CD14-positive monocyte (primary cell): ENCODE measurements around the gene SYNDIG1L. TPM values are rescaled to one million over a fixed set of nuclear protein-coding genes. Genes with fewer than 3 reads are reported as not detected.

Source experiments
- DNase-seq, 3 donors: peaks; one replicate each; pipeline ENCODE4 v3.0.0-alpha.2; 2011 to 2022
- H2AFZ ChIP-seq: 2 replicates; pipeline ENCODE4 v1.6.0; 2012; ENCODE audit warnings: mild to moderate bottlenecking, low read depth, low read length, inconsistent platforms; ENCODE audit not compliant: insufficient read depth, poor library complexity, severe bottlenecking
- H3K27ac ChIP-seq, 2 donors: 1 replicate in 1 of 2; 2 replicates in 1 of 2; pipeline ENCODE4 v1.5.1; 2012 to 2013; ENCODE audit warnings: low read length in 2 of 2, control low read depth in 1 of 2, inconsistent platforms in 1 of 2, low read depth in 1 of 2, mild to moderate bottlenecking in 1 of 2
- H3K27me3 ChIP-seq, 2 donors: one replicate each; pipeline versions ENCODE4 v1.6.0 to v1.6.1; 2011 to 2013; ENCODE audit warnings: low read length in 2 of 2; ENCODE audit not compliant: control insufficient read depth in 2 of 2, insufficient read depth in 2 of 2
- H3K36me3 ChIP-seq, 2 donors: replicated peaks in 1 of 2; 1 replicate in 1 of 2; 2 replicates in 1 of 2; pipeline versions ENCODE4 v1.5.1 to v1.6.1; 2012 to 2013; ENCODE audit warnings: low read length in 2 of 2, control low read depth in 1 of 2, inconsistent platforms in 1 of 2, mild to moderate bottlenecking in 1 of 2; ENCODE audit not compliant: insufficient read depth in 2 of 2, control insufficient read depth in 1 of 2
- H3K4me1 ChIP-seq, 2 donors: 1 replicate in 1 of 2; 2 replicates in 1 of 2; pipeline versions ENCODE4 v1.5.1 to v1.6.1; 2012 to 2013; ENCODE audit warnings: low read length in 2 of 2, control low read depth in 1 of 2, inconsistent platforms in 1 of 2, mild to moderate bottlenecking in 1 of 2, moderate library complexity in 1 of 2; ENCODE audit not compliant: insufficient read depth in 2 of 2, control insufficient read depth in 1 of 2
- H3K4me2 ChIP-seq: replicated peaks from 2 replicates; pipeline ENCODE3; 2012; ENCODE audit warnings: low read length, moderate library complexity, mild to moderate bottlenecking; ENCODE audit not compliant: poor library complexity, severe bottlenecking; ENCODE audit errors: extremely low read depth
- H3K4me3 ChIP-seq, 3 experiments: fragments of 200-600 bp in 1 of 3; sonication (generic) in 1 of 3; replicated peaks in 1 of 3; 1 replicate in 2 of 3; 2 replicates in 1 of 3; pipeline ENCODE4 v1.5.1; 2011 to 2013; ENCODE audit warnings: low read length in 3 of 3, mild to moderate bottlenecking in 3 of 3, control low read depth in 2 of 3, low read depth in 2 of 3, inconsistent platforms in 1 of 3, moderate library complexity in 1 of 3
- H3K79me2 ChIP-seq: 2 replicates; pipeline ENCODE4 v1.6.0; 2012; ENCODE audit warnings: mild to moderate bottlenecking, control low read depth, inconsistent platforms, low read length, moderate library complexity; ENCODE audit not compliant: insufficient read depth
- H3K9ac ChIP-seq: 2 replicates; pipeline ENCODE4 v1.6.0; 2017; ENCODE audit warnings: low read length, mild to moderate bottlenecking; ENCODE audit not compliant: insufficient read depth, poor library complexity, severe bottlenecking
- H3K9me3 ChIP-seq, 2 donors: replicated peaks in 1 of 2; 1 replicate in 1 of 2; 2 replicates in 1 of 2; pipeline versions ENCODE4 v1.5.1 to v1.6.1; 2012 to 2013; ENCODE audit warnings: low read length in 2 of 2, control low read depth in 1 of 2; ENCODE audit not compliant: control insufficient read depth in 1 of 2, insufficient read depth in 1 of 2
- H4K20me1 ChIP-seq: 2 replicates; pipeline ENCODE4 v1.6.0; 2012; ENCODE audit warnings: mild to moderate bottlenecking, low read length, control low read depth, moderate library complexity; ENCODE audit not compliant: insufficient read depth
- H3K27ac Mint-ChIP-seq, 7 donors: one replicate each; pipeline ENCODE4 v1.8.0; 2020; ENCODE audit warnings: mild to moderate bottlenecking in 7 of 7, mixed read lengths in 7 of 7, moderate library complexity in 6 of 7, inconsistent platforms in 2 of 7
- H3K27me3 Mint-ChIP-seq, 3 donors: one replicate each; pipeline ENCODE4 v1.8.0; 2021 to 2022; ENCODE audit warnings: low read depth in 3 of 3, mild to moderate bottlenecking in 3 of 3, mixed read lengths in 3 of 3, moderate library complexity in 3 of 3, inconsistent platforms in 1 of 3
- H3K36me3 Mint-ChIP-seq, 2 donors: one replicate each; pipeline ENCODE4 v1.8.0; 2020; ENCODE audit warnings: mixed read lengths in 2 of 2, inconsistent platforms in 1 of 2, mild to moderate bottlenecking in 1 of 2
- H3K4me1 Mint-ChIP-seq: one replicate; pipeline ENCODE4 v1.8.0; 2020; ENCODE audit warnings: mild to moderate bottlenecking, mixed read lengths
- H3K4me3 Mint-ChIP-seq, 2 donors: one replicate each; pipeline ENCODE4 v1.8.0; 2020; ENCODE audit warnings: mild to moderate bottlenecking in 2 of 2, mixed read lengths in 2 of 2, moderate library complexity in 1 of 2
- H3K9me3 Mint-ChIP-seq, 7 donors: one replicate each; pipeline ENCODE4 v1.8.0; 2020 to 2022; ENCODE audit warnings: mixed read lengths in 7 of 7, mild to moderate bottlenecking in 6 of 7, moderate library complexity in 6 of 7, inconsistent platforms in 2 of 7
- CTCF ChIP-seq: fragments of 200-600 bp; IDR thresholded peaks from one replicate; pipeline ENCODE4 v1.8.0; 2022; ENCODE audit warnings: antibody characterized with exemption, mild to moderate bottlenecking
- WGBS: methylation state at CpG from one replicate; pipeline ENCODE4 v1.1.5; 2013; ENCODE audit warnings: missing lambda C conversion rate; ENCODE audit not compliant: insufficient coverage; 5-methylcytosine and 5-hydroxymethylcytosine counted together
- intact Hi-C, 2 donors: fragments of 100-400 bp; cut with micrococcal nuclease; formaldehyde crosslinking; loops; one replicate each; pipeline versions ENCODE4 v1.15.0 to v1.15.1; 2023
- polyA plus RNA-seq, 3 donors: library from polyadenylated mRNA; depleted of rRNA in 1 of 3; unstranded in 2 of 3; stranded (reverse) in 1 of 3; fragments of 300-500 nt in 2 of 3; fragments of >200 nt in 1 of 3; fragmentation: Illumina TruSeq in 2 of 3; gene quantifications; 1 replicate in 2 of 3; 2 replicates in 1 of 3; pipeline ENCODE4 v1.2.3, GENCODE V29; 2012 to 2021

The SYNDIG1L gene
- polyA plus RNA-seq, 3 donors, result not detected

GRCh38 chr14:74418031-74418430, 8.0 kb downstream of the SYNDIG1L start:
- peaks cover 3% of the 10 kb centered on the region for H3K4me1 Mint-ChIP-seq
- no peak for TF ChIP-seq CTCF

GRCh38 chr14:74417611-74418010, 8.4 kb downstream of the SYNDIG1L start:
- H3K4me1 Mint-ChIP-seq, result peaks cover 3% of the 10 kb centered on the region
- H3K79me2 ChIP-seq, result no peaks in the 10 kb centered on the region
- no peak overlapping the region for H3K4me2 ChIP-seq
- H3K36me3 Mint-ChIP-seq, result no peaks in the 10 kb centered on the region
- no peaks in the 10 kb centered on the region for H3K4me1 ChIP-seq
- peaks cover 2 to 8% of the 10 kb centered on the region in 2 donors for H3K27me3 ChIP-seq
- H3K36me3 ChIP-seq, result no peaks in the 10 kb centered on the region
- intact Hi-C loops, result no loop called here
- H2AFZ ChIP-seq, result no peak overlapping the region
- 51% methylated on average over 2 of the region's 3 CpGs for WGBS
- H3K9ac ChIP-seq, result no peak overlapping the region
- H4K20me1 ChIP-seq, result no peaks in the 10 kb centered on the region
- no peak overlapping the region for H3K27ac Mint-ChIP-seq
- H3K4me3 Mint-ChIP-seq, result no peak overlapping the region
- H3K27ac ChIP-seq, result no peak overlapping the region
- DNase-seq, result no peak
- peaks cover 7 to 28% (median 23%) of the 10 kb centered on the region in 3 donors for H3K27me3 Mint-ChIP-seq
- H3K4me3 ChIP-seq, result no peak overlapping the region
- H3K9me3 ChIP-seq, result no peaks in the 10 kb centered on the region
- TF ChIP-seq CTCF, result no peak
- H3K9me3 Mint-ChIP-seq, result no peaks in the 10 kb centered on the region

More at GRCh38 chr14:74418031-74418430, 8.0 kb downstream of the SYNDIG1L start:
- H3K36me3 ChIP-seq, result no peaks in the 10 kb centered on the region
- no peak overlapping the region for H2AFZ ChIP-seq
- no peaks in the 10 kb centered on the region for H3K9me3 Mint-ChIP-seq
- H3K4me2 ChIP-seq, result no peak overlapping the region
- H3K4me1 ChIP-seq, result no peaks in the 10 kb centered on the region
- no peak overlapping the region for H3K4me3 Mint-ChIP-seq
- no peak overlapping the region for H3K4me3 ChIP-seq
- DNase-seq, result no peak
- H3K27me3 Mint-ChIP-seq, result peaks cover 8 to 30% (median 21%) of the 10 kb centered on the region in 3 donors
- no peaks in the 10 kb centered on the region for H3K79me2 ChIP-seq
- no peak overlapping the region for H3K9ac ChIP-seq
- WGBS, result 66% methylated on average over 4 of the region's 8 CpGs
- no peak overlapping the region for H3K27ac ChIP-seq
- H3K27me3 ChIP-seq, result peaks cover 2 to 8% of the 10 kb centered on the region in 2 donors
- H3K36me3 Mint-ChIP-seq, result no peaks in the 10 kb centered on the region
- intact Hi-C loops, result no loop called here
- H4K20me1 ChIP-seq, result no peaks in the 10 kb centered on the region
- H3K27ac Mint-ChIP-seq, result no peak overlapping the region
- H3K9me3 ChIP-seq, result no peaks in the 10 kb centered on the region
